Esophagus squamous epithelium (tissue), 4 donors: Measurements from ENCODE around the gene CCDC102B.

Experiments used
- POLR2A ChIP-seq, 4 donors: fragments of 450-650 bp; IDR thresholded peaks; one replicate each; pipeline ENCODE4 v1.6.1; 2017; ENCODE audit warnings: antibody characterized with exemption in 4 of 4, mild to moderate bottlenecking in 4 of 4, moderate library complexity in 3 of 4
- TF ChIP-seq, protein P1 (sequence below), 6 experiments: fragments of 450-650 bp in 4 of 6; fragments of 200-600 bp in 2 of 6; sonication (generic) in 2 of 6; IDR thresholded peaks; one replicate each; pipeline ENCODE4 v1.5.1; 2016 to 2019; ENCODE audit warnings: antibody characterized with exemption in 6 of 6, mild to moderate bottlenecking in 4 of 6, moderate library complexity in 4 of 6

DNA sequence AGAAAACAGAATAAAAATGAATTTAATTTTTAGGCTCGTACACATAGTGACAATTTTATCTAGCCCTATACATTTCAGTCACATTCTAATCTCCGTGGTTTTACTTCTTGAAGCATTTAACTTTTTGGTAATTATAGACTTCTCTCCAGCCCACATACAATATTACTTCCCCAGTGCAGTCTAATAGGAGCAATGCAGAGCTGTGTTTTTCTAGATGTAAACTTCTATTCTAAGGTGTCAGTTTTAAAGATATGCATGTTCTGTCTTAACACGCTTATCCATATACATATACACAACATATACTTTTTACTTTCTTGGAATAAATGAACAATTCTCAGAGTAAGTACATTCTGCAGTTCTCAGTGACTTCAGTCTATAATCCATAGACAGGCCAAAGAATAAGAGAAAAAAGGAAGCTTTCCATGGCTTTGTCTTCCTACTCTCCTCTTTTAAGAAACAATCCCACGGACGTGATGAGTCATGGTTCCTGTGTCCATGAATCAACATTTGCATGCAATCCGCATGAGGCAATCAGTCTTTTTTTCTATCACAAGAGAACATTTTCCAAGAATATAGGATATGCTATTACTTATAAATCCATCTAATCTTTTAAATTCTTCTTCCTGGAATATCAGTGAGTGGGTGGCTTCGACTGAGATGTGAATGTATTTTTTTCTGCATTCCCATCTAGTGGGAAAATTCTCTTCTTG lies 42.8 kb downstream of the CCDC102B start:
- TF ChIP-seq, protein P1, sequence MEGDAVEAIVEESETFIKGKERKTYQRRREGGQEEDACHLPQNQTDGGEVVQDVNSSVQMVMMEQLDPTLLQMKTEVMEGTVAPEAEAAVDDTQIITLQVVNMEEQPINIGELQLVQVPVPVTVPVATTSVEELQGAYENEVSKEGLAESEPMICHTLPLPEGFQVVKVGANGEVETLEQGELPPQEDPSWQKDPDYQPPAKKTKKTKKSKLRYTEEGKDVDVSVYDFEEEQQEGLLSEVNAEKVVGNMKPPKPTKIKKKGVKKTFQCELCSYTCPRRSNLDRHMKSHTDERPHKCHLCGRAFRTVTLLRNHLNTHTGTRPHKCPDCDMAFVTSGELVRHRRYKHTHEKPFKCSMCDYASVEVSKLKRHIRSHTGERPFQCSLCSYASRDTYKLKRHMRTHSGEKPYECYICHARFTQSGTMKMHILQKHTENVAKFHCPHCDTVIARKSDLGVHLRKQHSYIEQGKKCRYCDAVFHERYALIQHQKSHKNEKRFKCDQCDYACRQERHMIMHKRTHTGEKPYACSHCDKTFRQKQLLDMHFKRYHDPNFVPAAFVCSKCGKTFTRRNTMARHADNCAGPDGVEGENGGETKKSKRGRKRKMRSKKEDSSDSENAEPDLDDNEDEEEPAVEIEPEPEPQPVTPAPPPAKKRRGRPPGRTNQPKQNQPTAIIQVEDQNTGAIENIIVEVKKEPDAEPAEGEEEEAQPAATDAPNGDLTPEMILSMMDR (IDR thresholded peaks at IDR 0.05): no peak
- no peak for TF ChIP-seq POLR2A (IDR thresholded peaks at IDR 0.05)
